Measurements from ENCODE around the gene POU5F1. TPM values are rescaled to one million over a fixed set of nuclear protein-coding genes. Genes with fewer than 3 reads are reported as not detected.

Gene POU5F1
- total and polyA plus RNA-seq, 12 donors, result 0.29 to 2.0 (median 0.39) TPM; not detected in 1

DNA sequence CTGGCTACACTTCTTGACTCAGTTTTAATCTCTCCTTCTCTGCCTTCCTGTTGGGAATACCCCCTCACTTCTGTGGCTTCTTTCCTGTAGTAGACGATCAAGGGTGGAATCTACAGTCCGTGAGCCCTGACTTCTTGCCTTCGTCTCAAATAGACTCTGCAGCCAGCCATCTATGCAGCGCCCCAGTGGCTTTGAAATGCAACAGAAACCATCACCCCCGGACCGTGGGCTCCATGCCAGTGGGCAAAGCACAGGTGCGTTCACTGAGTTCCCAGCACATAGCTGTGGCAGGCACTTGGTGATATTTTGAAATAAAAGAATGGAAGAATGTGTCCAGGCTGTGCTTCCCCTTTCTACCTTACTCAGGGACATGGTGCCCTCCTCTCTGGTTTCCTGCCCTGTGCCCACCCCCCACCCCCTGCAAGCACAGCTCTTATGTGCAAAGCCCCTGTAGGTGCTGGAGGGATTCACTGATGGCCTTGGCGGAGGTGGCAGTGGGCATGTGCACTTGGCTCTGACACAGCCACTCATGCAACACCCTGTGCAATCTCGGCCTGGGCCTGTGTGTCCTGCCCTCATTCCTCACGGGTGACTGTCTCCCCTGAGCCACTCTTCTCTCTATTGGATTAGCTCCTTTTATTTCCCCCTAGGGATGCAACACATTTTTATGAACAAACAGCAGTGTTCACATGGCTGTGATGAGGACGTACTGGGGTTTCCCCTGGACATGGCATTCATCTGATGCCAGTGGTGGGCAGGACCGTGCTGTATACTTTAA lies 44.7 kb downstream of the POU5F1 start:
- H3K27ac ChIP-seq, result peak overlapping the region in 9 of 10 donors; percentile 12 to 85 (median 63)
- H3K27me3 ChIP-seq, result no peaks in the 10 kb centered on the region
- intact Hi-C loops (cut with DNase I), result no loop called here
- TF ChIP-seq, protein P1, sequence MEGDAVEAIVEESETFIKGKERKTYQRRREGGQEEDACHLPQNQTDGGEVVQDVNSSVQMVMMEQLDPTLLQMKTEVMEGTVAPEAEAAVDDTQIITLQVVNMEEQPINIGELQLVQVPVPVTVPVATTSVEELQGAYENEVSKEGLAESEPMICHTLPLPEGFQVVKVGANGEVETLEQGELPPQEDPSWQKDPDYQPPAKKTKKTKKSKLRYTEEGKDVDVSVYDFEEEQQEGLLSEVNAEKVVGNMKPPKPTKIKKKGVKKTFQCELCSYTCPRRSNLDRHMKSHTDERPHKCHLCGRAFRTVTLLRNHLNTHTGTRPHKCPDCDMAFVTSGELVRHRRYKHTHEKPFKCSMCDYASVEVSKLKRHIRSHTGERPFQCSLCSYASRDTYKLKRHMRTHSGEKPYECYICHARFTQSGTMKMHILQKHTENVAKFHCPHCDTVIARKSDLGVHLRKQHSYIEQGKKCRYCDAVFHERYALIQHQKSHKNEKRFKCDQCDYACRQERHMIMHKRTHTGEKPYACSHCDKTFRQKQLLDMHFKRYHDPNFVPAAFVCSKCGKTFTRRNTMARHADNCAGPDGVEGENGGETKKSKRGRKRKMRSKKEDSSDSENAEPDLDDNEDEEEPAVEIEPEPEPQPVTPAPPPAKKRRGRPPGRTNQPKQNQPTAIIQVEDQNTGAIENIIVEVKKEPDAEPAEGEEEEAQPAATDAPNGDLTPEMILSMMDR (IDR thresholded peaks at IDR 0.05), result no peak
- 57 to 70% methylated on average over 12 of the region's 12 CpGs for WGBS, 2 donors
- DNase-seq, result peak; percentile 44 to 51
- peaks cover 18 to 63% (median 47%) of the 10 kb centered on the region in 9 donors for H3K4me1 ChIP-seq
- peak in 7 of 8 donors; percentile 24 to 68 (median 46) for ATAC-seq
- H3K9me3 ChIP-seq, result no peaks in the 10 kb centered on the region
- H3K36me3 ChIP-seq, result no peaks in the 10 kb centered on the region
- H3K4me3 ChIP-seq, result no peak overlapping the region

DNA sequence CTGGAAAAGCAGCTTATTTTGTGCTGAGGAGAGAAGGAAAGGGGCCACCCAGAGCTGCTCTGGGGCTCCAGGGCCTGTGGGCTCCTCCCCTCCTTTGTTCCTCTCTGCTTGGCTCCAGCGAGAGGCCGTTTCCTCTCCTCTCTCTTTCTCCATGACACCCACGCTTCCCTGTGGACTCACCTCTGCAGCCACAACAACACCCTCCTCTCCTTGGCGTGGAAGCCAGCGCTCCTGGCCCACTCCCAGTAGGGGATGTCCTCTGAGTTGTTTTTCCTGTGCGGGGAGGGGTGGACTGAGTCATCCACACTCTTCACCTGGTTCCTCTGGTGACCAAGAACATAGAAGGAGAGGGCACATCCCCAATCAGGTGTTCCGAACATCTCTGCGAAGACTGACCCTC lies 45.3 kb downstream of the POU5F1 start:
- TF ChIP-seq, protein P1 (IDR thresholded peaks at IDR 0.05), result no peak
- ATAC-seq (peak; percentile 26 to 77 (median 42)), DNase-seq (peak; percentile 46 to 66)
- H3K36me3 ChIP-seq, result no peaks in the 10 kb centered on the region
- H3K27ac ChIP-seq, result peak overlapping the region in 7 of 10 donors; percentile 25 to 85 (median 59)
- H3K4me1 ChIP-seq, result peaks cover 18 to 63% (median 47%) of the 10 kb centered on the region in 9 donors
- H3K4me3 ChIP-seq, result no peak overlapping the region
- 46 to 58% methylated on average over 8 of the region's 8 CpGs for WGBS, 2 donors
- no peaks in the 10 kb centered on the region for H3K27me3 ChIP-seq
- intact Hi-C loops (cut with DNase I), result no loop called here
- no peaks in the 10 kb centered on the region for H3K9me3 ChIP-seq

DNA sequence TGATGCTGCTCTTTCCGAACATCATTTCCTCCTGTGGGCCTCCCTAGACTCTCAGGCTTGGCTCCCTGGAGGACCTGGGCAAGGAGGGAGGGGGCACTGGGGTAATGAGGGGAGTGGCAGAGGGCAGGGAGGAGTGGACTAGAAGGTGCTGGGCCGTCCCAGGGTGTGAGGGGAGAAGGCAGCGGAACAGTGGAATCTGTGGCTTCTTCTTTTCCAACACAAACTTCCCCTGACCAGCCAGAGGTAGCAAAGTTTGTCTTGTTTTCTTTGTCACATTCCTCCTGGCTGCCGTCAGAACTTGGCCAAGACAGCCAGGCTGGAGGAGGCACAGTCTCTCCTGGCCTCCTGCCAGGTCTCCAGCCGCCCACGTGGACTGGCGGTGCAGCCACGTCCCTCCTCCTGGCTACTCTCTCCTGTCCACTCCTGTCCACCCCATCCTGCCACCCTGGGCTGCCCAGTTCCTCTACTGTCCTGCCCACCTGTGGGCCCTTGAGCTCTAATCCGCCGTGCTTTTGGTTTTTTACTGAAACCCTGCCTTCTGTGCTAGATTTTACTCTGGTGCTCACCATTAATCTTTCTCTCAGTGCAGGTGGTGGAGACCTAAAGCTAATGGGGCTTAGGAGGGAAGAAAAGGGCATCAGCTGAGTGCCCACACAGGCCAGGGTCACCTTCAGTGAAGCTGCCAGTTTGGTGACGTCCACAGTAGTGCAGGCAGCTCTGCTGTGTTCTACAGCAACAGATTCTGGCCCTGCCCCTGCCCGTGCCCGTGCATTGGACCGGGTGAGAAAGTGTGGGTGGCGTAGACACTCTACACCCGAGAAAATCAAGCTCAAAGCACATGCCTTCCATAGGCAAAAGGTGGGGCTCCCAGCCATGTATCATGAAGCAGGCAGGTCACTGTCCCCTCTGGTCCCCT lies 47.4 kb downstream of the POU5F1 start:
- H3K27ac ChIP-seq, result peak overlapping the region in 9 of 10 donors; percentile 35 to 78 (median 65)
- ATAC-seq, result peak; percentile 41 to 79 (median 70)
- intact Hi-C loops (cut with DNase I), result no loop called here
- TF ChIP-seq, protein P1 (IDR thresholded peaks at IDR 0.05), result no peak
- H3K4me1 ChIP-seq, result peaks cover 18 to 64% (median 47%) of the 10 kb centered on the region in 9 donors
- no peaks in the 10 kb centered on the region for H3K36me3 ChIP-seq
- no peaks in the 10 kb centered on the region for H3K9me3 ChIP-seq
- WGBS, 2 donors, result 32 to 36% methylated on average over 16 of the region's 16 CpGs
- no peaks in the 10 kb centered on the region for H3K27me3 ChIP-seq
- peak; percentile 81 for DNase-seq
- H3K4me3 ChIP-seq, result no peak overlapping the region

DNA sequence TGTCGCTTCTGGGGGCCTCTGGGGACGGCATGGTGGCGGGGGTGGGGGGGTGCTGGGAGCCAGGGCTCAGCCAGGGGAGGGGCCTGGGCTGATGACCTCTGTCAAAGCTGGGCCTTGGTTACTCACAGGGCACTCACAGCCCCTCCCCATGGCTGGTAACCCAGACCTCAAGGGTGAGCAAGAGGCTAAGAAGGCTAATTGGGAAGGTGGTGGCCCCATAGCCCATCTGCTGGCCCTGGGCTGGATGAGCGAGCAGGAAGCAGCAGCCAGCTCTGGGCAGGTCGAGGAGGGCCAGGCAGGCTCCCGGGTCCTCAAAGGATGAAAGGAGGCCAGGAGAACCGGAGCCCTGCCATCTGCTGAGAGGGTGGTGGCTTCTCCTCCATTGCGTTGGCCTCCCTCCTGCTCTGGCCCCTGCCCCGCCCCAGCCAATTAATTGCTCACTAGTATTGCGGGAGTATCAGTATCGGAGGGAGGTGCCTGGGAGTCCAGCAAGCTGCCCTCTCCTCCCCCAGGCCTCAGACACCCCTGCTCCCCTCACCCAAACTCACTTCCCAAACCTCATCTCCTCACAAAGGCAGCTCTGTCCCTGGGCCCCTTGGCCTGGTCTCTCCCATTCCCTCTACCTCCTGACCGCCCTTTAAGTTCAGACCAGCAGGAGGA lies 49.2 kb downstream of the POU5F1 start:
- H3K27me3 ChIP-seq, result no peaks in the 10 kb centered on the region
- DNase-seq, result no peak
- no peak overlapping the region for H3K27ac ChIP-seq
- H3K4me1 ChIP-seq, result peaks cover 9 to 64% (median 51%) of the 10 kb centered on the region in 9 donors
- H3K9me3 ChIP-seq, result no peaks in the 10 kb centered on the region
- intact Hi-C loops (cut with DNase I), result no loop called here
- no peak overlapping the region for H3K4me3 ChIP-seq
- no peaks in the 10 kb centered on the region for H3K36me3 ChIP-seq
- 91 to 93% methylated on average over 12 of the region's 12 CpGs for WGBS, 2 donors
- no peak for ATAC-seq
- TF ChIP-seq, protein P1 (IDR thresholded peaks at IDR 0.05), result no peak

Data from heart right ventricle (tissue), 16 donors.